Astrocyte (in vitro differentiated cells and primary cell): ENCODE measurements around the gene ESRRB.

Experiments used
- EZH2 ChIP-seq: IDR thresholded peaks from 2 replicates; pipeline ENCODE4 v1.6.1; 2012; ENCODE audit warnings: mild to moderate bottlenecking, low read length, inconsistent platforms; ENCODE audit not compliant: insufficient read depth
- TF ChIP-seq, protein P1 (sequence below): IDR thresholded peaks from 2 replicates; pipeline ENCODE4 v1.5.1; 2011; ENCODE audit warnings: low read depth, mild to moderate bottlenecking, inconsistent platforms, low read length, moderate library complexity; ENCODE audit not compliant: insufficient read depth

DNA sequence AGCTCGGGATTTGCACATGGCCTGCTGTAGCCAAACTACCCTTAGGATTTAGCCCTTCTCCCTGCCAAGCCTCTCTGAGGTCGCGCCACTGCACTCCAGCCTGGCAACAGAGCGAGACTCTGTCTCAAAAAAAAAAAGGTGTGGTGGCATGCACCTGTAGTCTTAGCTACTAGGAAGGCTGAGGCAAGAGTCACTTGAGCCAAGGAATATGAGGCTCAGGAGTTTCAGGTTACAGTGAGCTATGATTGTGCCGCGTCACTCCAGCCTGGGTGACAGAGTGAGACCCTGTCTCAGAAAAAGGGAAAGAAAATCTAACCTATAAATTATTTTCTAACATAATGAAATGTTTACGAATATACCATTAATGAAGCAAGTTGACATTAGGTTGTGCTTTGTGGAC is 29.7 kb downstream of the ESRRB start:
- TF ChIP-seq, protein P1, sequence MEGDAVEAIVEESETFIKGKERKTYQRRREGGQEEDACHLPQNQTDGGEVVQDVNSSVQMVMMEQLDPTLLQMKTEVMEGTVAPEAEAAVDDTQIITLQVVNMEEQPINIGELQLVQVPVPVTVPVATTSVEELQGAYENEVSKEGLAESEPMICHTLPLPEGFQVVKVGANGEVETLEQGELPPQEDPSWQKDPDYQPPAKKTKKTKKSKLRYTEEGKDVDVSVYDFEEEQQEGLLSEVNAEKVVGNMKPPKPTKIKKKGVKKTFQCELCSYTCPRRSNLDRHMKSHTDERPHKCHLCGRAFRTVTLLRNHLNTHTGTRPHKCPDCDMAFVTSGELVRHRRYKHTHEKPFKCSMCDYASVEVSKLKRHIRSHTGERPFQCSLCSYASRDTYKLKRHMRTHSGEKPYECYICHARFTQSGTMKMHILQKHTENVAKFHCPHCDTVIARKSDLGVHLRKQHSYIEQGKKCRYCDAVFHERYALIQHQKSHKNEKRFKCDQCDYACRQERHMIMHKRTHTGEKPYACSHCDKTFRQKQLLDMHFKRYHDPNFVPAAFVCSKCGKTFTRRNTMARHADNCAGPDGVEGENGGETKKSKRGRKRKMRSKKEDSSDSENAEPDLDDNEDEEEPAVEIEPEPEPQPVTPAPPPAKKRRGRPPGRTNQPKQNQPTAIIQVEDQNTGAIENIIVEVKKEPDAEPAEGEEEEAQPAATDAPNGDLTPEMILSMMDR: no peak
- TF ChIP-seq EZH2: no peak
